ENCODE data around the gene C17orf67. TPM values are rescaled to one million over a fixed set of nuclear protein-coding genes. Genes with fewer than 3 reads are reported as not detected.

C17orf67 gene
- total and polyA plus RNA-seq, 9 of the 15 experiments (the other 6 are each of a cell fraction or from before 2014, with no cell fraction given), result 0.07 to 1.7 (median 0.59) TPM

- TF ChIP-seq ATF4 (CRISPR knock-in tag; IDR thresholded peaks at IDR 0.05) (0 out of 2 replicates have a peak, but pooled peaks have one; percentile 32), CXXC5 (CRISPR knock-in tag; IDR thresholded peaks at IDR 0.05) (peak; percentile 39; the same call in 1 of the 2 replicates), ETV6 (IDR thresholded peaks at IDR 0.05; ENCODE audit: borderline replicate concordance in 1 of 2, low read depth in 2 of 2, low read length in 1 of 2) (no peak), ETV6 (CRISPR knock-in tag; IDR thresholded peaks at IDR 0.05; ENCODE audit: borderline replicate concordance) (no peak), TCF7L2 (IDR thresholded peaks at IDR 0.05; ENCODE audit: low read depth, low read length) (no peak), JUN (IDR thresholded peaks at IDR 0.05; ENCODE audit: borderline replicate concordance, low read depth, low read length) (peak; percentile 77), JUN (CRISPR knock-in tag; IDR thresholded peaks at IDR 0.05; ENCODE audit: borderline replicate concordance) (no peak), HLTF (IDR thresholded peaks at IDR 0.05) (no peak), SOX6 (IDR thresholded peaks at IDR 0.05) (peak; percentile 43; the same call in 1 of the 2 replicates), ETV1 (tag; conservative IDR thresholded peaks at IDR 0.05; ENCODE audit: low read depth) (peak; percentile 45; the same call in 1 of the 2 replicates), STAG1 (CRISPR knock-in tag; IDR thresholded peaks at IDR 0.05; ENCODE audit: borderline replicate concordance) (no peak), GABPA (tag; conservative IDR thresholded peaks at IDR 0.05; ENCODE audit: low read depth) (peak; percentile 45; the same call in 1 of the 2 replicates), ZNF766 (CRISPR knock-in tag; conservative IDR thresholded peaks at IDR 0.05) (peak; percentile 47; the same call in 1 of the 2 replicates), LEF1 (IDR thresholded peaks at IDR 0.05) (peak; percentile 44; the same call in 1 of the 2 replicates), JUND (IDR thresholded peaks at IDR 0.05; ENCODE audit: borderline replicate concordance, low read depth, low read length) (peak; percentile 59; the same call in 1 of the 2 replicates), JUND (tag; IDR thresholded peaks at IDR 0.05; ENCODE audit: borderline replicate concordance, low read depth, low read length) (no peak; the same call in 2 of the 3 replicates), ZNF274 (IDR thresholded peaks at IDR 0.05; ENCODE audit: borderline replicate concordance, low read depth, low read length) (no peak), CREM (IDR thresholded peaks at IDR 0.05; ENCODE audit: low read depth) (0 out of 2 replicates have a peak, but pooled peaks have one; percentile 13), NR2C2 (CRISPR knock-in tag; IDR thresholded peaks at IDR 0.05) (no peak), NR2C2 (tag; IDR thresholded peaks at IDR 0.05) (peak; percentile 65; the same call in 1 of the 2 replicates), TAF15 (IDR thresholded peaks at IDR 0.05; ENCODE audit: low read depth, low read length) (no peak), NCOR1 (IDR thresholded peaks at IDR 0.05) (no peak), ZNF584 (CRISPR knock-in tag; IDR thresholded peaks at IDR 0.05; ENCODE audit: low read depth) (peak; percentile 50; the same call in 1 of the 2 replicates), SMAD4 (CRISPR knock-in tag; conservative IDR thresholded peaks at IDR 0.05) (0 out of 2 replicates have a peak, but pooled peaks have one; percentile 15), ZNF23 (CRISPR knock-in tag; IDR thresholded peaks at IDR 0.05) (no peak), ZNF24 (IDR thresholded peaks at IDR 0.05) (peak; percentile 23; the same call in 1 of the 2 replicates), FOSL1 (tag; conservative IDR thresholded peaks at IDR 0.05) (peak; percentile 92), ZNF644 (tag; IDR thresholded peaks at IDR 0.05; ENCODE audit: low read depth) (no peak), SMARCA4 (IDR thresholded peaks at IDR 0.05) (peak; percentile 37; the same call in 1 of the 2 replicates)
- TF ChIP-seq, protein P1, sequence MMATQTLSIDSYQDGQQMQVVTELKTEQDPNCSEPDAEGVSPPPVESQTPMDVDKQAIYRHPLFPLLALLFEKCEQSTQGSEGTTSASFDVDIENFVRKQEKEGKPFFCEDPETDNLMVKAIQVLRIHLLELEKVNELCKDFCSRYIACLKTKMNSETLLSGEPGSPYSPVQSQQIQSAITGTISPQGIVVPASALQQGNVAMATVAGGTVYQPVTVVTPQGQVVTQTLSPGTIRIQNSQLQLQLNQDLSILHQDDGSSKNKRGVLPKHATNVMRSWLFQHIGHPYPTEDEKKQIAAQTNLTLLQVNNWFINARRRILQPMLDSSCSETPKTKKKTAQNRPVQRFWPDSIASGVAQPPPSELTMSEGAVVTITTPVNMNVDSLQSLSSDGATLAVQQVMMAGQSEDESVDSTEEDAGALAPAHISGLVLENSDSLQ (IDR thresholded peaks at IDR 0.05), result 0 out of 2 replicates have a peak, but pooled peaks have one; percentile 10
Observed at GRCh38 chr17:56786989-56787482, 46.7 kb downstream of the C17orf67 start (continued).

Data from K562 (cell line).